ENCODE measurements around the gene SYNJ1.
A peak's percentile ranks its signal among the peaks of the same experiment; 100 is the strongest.
"Not testable (repeated sequence)": the region's sequence is repeated elsewhere in the genome, so short reads cannot be mapped to it uniquely, and the experiment has no call there.

Gene SYNJ1

GRCh38 chr21:32612999-32613337 is 114.8 kb downstream of the SYNJ1 start:
- no peak for DNase-seq (ENCODE audit: low read depth)

GRCh38 chr21:32612075-32612998 is 115.5 kb downstream of the SYNJ1 start, which contains the start of gene CFAP298:
TSS of gene CFAP298 (minus strand) at chr21:32612377. CDS start at chr21:32612243, 134 bp downstream.
- peak; percentile 80 for DNase-seq (ENCODE audit: low read depth)

- no peak for DNase-seq (ENCODE audit: low read depth)
These were observed 116.3 kb downstream of the SYNJ1 start for GRCh38 chr21:32611471-32611997.

GRCh38 chr21:32610940-32611339 is 116.9 kb downstream of the SYNJ1 start:
- not testable (repeated sequence) for DNase-seq (ENCODE audit: low read depth)

GRCh38 chr21:32608851-32609250 is 119.0 kb downstream of the SYNJ1 start:
- DNase-seq (ENCODE audit: low read depth), result no peak

GRCh38 chr21:32605469-32605868 is 122.3 kb downstream of the SYNJ1 start:
- no peak for DNase-seq (ENCODE audit: low read depth)

- no peak for DNase-seq (ENCODE audit: low read depth)
These were observed 123.3 kb downstream of the SYNJ1 start for GRCh38 chr21:32604464-32604863.

- no peak for DNase-seq (ENCODE audit: low read depth)
These were observed 124.7 kb downstream of the SYNJ1 start for GRCh38 chr21:32603131-32603530.

- DNase-seq (ENCODE audit: low read depth), result no peak
These were observed 125.7 kb downstream of the SYNJ1 start for GRCh38 chr21:32602099-32602498.

GRCh38 chr21:32599526-32599925 is 128.3 kb downstream of the SYNJ1 start:
- DNase-seq (ENCODE audit: low read depth), result no peak

GRCh38 chr21:32599091-32599490 is 128.7 kb downstream of the SYNJ1 start:
- DNase-seq (ENCODE audit: low read depth), result no peak

- no peak for DNase-seq (ENCODE audit: low read depth)
These were observed 130.6 kb downstream of the SYNJ1 start for GRCh38 chr21:32597205-32597604.

- no peak for DNase-seq (ENCODE audit: low read depth)
These were observed 132.4 kb downstream of the SYNJ1 start for GRCh38 chr21:32595431-32595830.

GRCh38 chr21:32593690-32594089 is 134.1 kb downstream of the SYNJ1 start:
- no peak for DNase-seq (ENCODE audit: low read depth)

GRCh38 chr21:32592929-32593502 is 134.8 kb downstream of the SYNJ1 start:
- DNase-seq (ENCODE audit: low read depth), result no peak

GRCh38 chr21:32590130-32590529 is 137.7 kb downstream of the SYNJ1 start:
- DNase-seq (ENCODE audit: low read depth), result no peak

GRCh38 chr21:32587651-32588050 is 140.2 kb downstream of the SYNJ1 start:
- DNase-seq (ENCODE audit: low read depth), result no peak

- DNase-seq (ENCODE audit: low read depth), result no peak
These were observed 140.7 kb downstream of the SYNJ1 start for GRCh38 chr21:32587120-32587519.

- no peak for DNase-seq (ENCODE audit: low read depth)
These were observed 141.8 kb downstream of the SYNJ1 start for GRCh38 chr21:32585970-32586369.

GRCh38 chr21:32585042-32585710 is 142.6 kb downstream of the SYNJ1 start, which contains the start of gene TCP10L:
TSS of gene TCP10L (minus strand) at chr21:32585523. CDS start at chr21:32584304, 1,219 bp downstream.
- no peak for DNase-seq (ENCODE audit: low read depth)

GRCh38 chr21:32584472-32584871 is 143.3 kb downstream of the SYNJ1 start:
- DNase-seq (ENCODE audit: low read depth), result no peak

GRCh38 chr21:32581732-32582131 is 146.1 kb downstream of the SYNJ1 start:
- no peak for DNase-seq (ENCODE audit: low read depth)

GRCh38 chr21:32580949-32581348 is 146.9 kb downstream of the SYNJ1 start:
- DNase-seq (ENCODE audit: low read depth), result no peak
